Mesenteric fat pad (tissue), 1 donor: ENCODE results near the gene ADGRA1. TPM values are rescaled to one million over a fixed set of nuclear protein-coding genes. Genes with fewer than 3 reads are reported as not detected.
"Not testable (repeated sequence)": the region's sequence is repeated elsewhere in the genome, so short reads cannot be mapped to it uniquely, and the experiment has no call there.

Experiments
- DNase-seq: peaks from one replicate; pipeline ENCODE4 v3.0.0-alpha.2; 2020; ENCODE audit warnings: low spot score
- long read RNA-seq: library from polyadenylated mRNA; unstranded; transcript quantifications from one replicate; pipeline ENCODE4 v2.0.0, GENCODE V29; 2020
- total RNA-seq: library from RNA; stranded (reverse); fragmentation: NEBNext Ultra II Directional; extraction: Animal tissue kit (Norgen Biotek cat#: 25700); gene quantifications from one replicate; pipeline ENCODE4 v1.2.1, GENCODE V29; 2021
- donor health status: DM: yes; HTN: yes; CAD: no.

ADGRA1 gene, protein sequence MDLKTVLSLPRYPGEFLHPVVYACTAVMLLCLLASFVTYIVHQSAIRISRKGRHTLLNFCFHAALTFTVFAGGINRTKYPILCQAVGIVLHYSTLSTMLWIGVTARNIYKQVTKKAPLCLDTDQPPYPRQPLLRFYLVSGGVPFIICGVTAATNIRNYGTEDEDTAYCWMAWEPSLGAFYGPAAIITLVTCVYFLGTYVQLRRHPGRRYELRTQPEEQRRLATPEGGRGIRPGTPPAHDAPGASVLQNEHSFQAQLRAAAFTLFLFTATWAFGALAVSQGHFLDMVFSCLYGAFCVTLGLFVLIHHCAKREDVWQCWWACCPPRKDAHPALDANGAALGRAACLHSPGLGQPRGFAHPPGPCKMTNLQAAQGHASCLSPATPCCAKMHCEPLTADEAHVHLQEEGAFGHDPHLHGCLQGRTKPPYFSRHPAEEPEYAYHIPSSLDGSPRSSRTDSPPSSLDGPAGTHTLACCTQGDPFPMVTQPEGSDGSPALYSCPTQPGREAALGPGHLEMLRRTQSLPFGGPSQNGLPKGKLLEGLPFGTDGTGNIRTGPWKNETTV
- not detected for total RNA-seq
- long read RNA-seq = 0 reads

DNA sequence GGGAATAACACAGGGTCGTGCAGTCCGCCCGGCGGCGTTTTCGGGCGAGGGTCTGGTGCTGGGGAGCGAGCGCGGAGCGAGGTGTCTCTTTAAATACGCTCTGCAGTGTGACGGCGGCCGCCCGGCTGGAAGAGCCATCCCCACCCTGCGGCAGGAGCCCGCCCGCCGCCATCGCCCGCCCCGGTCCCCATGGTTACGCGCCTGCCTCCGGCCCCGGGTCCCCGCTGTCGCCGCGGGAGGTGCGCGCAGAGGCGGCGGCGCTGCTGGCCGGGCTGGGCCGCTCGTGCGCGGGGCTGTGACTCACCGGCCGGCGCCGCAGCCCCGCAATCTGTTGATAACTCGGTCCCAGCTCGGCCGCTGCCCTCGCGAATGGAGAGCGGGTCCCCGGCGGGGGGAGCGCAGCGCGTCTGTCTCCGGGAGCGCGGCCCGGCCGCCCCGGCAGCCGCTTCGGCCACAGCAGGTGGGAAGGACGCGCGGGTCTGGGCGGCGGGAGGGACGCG, at the start of gene ADGRA1:
Gene ADGRA1, plus strand, starts transcription at position 246 of the 500 bp plus-strand sequence. CDS start 986 bp downstream, outside the sequence.
- no peak for DNase-seq

DNA sequence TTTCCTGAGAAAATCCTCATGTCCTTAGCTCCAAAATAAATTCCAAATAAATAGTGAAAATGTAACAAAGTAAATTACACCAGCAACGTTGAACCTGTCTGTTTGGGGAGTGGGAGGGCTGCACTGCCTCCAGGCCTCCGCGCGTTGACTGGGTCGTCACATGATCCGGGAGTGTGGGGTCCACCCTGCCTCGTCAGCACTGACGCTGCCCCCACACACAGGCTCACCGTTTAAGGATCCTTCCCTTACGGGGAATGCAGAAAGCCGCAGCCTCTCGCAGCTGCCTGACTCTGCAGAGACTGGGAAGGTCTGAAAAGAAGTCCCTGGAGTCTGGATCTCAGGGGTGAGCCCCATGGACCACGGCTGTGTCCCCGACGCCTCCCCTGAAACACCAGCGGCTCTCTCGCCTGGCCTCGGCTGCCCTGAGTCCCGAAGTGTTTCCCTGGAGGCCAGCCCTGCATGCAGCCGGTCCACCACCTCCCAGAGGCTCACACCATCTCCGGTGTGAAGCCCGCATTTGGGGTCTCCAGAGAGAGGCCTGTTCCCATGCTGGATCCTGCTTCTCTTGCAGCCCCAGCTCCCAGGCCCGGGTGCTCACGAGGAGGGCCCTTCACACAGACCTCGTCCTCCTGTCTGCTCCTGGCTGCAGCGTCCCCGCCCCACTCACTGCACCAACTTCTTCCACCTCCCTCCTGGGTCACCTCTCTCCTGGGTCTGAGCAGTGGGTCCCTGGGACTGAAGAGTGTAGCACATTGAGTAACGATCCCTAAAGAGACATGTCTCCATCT, 49.5 kb upstream of the ADGRA1 start:
- DNase-seq = no peak

DNA sequence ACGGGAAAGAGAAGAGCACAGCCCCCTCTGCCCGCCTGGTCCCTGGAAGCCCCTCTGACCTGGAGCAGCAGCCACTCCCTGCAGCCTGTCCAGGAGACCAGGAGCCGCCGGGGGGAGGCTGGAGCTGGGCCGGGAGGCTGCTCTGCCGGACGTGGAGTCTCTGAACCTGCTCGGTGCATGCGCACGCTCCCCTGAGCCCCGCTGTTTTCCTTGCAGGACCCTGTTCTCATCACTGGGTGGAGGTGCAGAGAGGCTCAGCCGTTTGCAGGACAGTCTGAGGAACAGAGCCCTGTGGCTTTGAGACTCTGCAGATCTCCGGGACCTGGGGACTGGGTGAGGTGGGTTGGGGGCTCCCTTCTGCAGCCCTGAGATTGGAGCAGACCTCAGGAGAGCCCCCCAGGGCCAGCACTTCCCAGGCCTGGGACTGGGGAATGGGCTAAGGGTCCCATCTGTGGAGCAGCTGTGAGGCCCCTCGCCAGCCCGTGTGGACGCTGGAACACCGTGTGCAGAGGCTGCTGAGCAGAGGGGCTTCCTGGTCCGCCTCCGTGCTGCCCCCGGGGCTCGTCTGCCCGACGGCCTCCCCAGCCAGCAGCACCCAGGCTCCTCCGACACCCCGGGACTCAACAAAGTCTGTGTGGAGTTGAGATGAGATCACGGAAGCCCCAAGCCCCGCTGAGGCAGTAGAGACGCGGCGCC, 48.5 kb upstream of the ADGRA1 start:
- DNase-seq = no peak

DNA sequence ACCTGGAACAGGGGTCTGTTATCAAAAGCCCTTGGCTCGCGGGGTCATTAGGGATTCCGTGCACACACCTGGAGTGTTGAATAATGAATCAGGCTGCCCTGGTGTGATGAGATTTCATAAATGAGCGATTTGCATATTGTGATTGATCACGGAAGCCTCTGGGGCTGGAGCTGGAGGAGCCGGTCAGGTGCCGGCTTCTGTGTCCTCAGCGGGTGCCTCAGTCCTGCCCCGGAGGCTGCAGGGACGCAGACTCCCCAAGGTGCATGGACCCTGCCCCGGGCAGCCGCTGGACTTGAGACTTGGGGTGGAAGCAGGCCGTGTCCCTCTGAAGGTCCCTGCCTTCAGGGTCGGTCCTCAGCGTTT, 47.9 kb upstream of the ADGRA1 start:
- no peak for DNase-seq

DNA sequence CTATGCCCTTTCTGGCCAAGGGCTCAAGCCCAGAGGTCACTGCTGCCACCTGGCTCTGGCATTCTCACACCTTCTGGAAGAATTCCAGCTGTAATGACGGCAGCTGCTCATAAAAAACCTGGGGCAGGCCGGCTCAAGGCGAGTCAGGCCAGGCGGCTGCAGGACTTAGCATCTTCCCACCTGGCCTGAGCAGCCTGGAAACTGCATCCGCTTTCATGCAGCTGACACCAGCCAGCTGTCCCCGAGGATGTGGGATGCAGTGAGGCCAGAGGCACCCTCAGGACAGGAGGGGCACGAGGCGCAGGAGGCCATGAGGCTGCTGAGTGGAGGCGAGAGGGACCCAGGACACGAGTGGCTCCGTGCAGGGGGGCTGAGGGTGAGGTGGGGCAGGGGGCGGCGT, 47.5 kb upstream of the ADGRA1 start:
- no peak for DNase-seq

DNA sequence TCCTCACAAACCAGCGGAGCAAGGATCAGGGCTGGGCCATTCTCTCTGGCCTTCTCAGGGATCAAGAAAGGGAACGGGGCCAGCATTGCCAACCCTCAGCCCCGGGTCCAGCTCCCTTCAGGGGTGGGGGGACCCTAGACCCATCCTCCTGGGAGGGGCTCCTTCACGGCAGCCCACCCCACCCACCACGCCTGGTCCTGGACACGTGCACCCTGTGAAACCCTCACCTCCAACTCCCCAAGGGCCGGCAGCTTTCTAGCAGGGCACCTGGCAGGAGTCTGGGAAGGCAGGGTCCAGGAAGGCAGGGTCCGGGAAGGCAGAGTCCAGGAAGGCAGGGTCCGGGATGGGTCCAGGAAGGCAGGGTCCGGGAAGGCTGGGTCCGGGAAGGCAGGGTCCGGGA, 46.6 kb upstream of the ADGRA1 start:
- DNase-seq = no peak

DNA sequence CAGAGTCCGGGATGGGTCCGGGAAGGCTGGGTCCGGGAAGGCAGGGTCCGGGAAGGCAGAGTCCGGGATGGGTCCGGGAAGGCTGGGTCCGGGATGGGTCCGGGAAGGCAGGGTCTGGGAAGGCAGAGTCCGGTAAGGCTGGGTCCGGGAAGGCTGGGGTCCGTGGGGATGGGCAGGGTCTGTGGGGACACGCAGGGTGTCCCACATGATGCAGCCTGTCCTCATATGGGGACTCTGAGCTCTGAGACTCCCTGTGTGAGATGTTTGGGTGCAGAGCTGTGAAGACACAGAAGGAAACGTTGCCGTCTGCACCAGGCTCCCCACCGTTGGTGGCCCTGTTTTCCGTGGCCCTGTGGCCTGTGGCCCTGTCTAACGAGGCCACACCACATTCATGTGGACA, 45.7 kb upstream of the ADGRA1 start:
- DNase-seq = no peak

DNA sequence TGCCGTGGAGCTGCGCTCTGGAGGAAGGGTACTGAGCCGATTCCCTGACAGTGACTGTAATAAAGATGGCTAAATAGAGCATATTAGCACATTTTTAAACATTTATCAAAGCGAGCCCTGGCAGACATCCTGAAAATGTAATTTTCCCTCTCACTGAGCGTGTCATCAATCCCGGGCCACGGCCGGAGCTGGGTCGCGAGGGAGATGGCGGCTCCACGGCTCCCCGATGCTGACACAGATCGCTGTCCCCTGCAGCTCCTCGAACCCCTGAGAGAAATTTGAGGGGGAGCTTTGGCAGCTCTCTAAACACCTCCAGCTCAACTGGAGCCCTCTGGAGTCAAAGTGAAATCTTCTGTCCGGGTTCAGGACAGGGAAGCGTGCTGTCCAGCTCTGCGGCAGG, 44.9 kb upstream of the ADGRA1 start:
- DNase-seq = no peak

DNA sequence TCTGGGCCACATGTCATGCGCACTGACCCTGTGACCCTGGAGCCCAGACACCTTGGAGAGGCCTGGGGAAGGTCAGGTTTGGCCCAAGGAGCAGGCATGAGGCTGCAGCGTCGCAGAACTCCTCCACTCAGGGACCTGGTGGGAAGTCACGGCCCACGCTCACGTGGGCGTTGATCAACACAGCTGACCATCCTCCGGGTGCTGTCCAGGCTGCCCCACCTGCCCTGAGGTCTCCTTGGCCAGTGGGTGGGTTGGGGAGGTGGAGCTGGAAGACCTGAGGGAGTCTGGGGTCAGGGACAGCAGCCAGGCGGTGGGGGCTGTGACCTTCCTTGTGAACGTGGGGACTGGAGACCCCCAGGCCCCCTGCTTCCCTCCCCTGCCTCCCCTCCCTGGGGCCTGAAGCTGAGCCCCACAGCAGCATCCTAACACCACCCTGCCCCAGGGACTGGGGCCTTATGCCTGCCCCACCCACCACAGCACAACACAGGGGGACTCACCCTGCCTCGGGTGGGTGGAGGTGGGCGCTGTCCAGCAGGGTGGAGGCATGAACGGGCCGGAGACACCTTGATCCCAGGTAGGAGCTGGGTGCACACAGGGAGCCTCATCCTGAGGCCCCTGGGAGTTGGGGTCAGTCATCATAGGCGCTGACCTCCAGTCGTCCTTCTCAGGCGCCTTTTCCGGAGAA, 44.0 kb upstream of the ADGRA1 start:
- no peak for DNase-seq

DNA sequence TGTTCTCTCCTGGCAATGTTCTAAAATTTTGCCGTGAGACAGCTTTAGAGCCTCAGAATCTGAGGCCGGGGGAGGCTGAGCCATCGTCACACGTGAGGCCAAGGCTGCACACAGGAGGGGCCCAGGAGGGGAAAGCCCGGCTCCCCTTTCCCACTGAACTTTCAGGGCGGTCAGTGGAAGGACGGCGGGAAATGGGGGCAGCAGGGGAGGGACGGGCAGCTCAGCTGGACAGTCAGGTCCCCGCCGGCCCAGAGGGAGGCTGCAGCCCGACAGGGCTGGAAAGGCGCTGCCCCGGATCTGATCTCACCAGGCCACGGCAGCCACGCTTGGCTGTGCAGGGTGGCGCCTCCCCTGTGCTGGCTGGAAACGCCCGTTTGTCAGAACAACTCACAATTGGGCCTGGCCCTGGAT, 43.3 kb upstream of the ADGRA1 start:
- DNase-seq = no peak

DNA sequence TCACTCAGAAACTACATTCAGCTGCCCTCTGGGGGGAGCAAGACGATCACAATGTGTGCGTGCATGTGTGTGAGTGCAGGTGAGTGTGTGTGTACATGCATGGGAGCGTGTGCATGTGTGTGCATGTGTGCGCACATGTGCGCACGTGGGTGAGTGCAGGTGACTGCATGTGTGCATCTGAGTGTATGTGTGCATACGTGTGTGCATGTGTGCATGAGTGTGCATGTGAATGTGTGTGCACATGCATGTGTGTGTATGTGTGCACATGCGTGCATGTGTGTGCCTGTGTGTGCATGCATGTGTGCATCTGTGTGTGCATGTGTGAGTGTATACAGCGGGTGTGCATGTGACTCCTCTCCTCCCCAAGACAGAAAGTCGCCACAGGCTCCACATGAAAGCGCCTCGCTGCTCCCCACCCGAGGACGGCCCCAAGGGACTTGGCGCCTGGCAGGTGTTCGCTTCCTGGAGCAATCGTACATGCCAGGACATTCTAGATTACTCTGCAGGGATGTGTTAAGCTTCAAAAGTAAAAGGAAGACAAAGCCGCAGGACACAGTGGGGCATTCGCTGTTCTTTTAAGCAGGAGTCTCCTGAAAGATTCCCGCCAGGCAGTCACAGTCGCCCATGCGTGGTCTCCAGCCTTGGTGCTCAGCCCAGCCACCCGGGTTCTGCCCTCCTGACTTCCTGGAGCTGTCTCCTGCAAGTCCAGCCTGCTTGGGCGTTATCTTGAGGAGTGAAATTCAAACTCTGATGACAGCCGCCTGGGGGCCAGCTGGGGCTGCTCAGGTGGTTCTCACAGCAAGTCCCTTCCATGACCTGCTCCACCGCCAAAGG, 42.0 kb upstream of the ADGRA1 start:
- DNase-seq = no peak

DNA sequence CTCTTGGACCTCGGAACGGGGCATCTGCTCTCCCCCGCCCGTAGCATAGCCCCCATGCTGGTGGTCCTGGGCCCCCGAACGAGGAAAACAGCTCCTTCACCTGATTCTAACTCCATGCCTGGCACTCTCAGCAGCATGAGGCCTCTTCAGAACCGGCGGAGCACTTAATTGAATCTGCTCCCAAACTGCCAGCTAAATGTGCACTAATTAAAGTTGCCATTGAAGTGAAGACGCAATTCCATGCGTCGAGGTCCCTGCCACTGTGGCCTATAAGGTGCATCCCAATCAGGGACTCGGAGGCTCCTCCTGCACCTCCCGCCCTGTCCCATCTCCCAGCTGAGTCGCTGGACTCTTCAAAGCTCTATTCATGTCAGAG, 41.3 kb upstream of the ADGRA1 start:
- DNase-seq = no peak

DNA sequence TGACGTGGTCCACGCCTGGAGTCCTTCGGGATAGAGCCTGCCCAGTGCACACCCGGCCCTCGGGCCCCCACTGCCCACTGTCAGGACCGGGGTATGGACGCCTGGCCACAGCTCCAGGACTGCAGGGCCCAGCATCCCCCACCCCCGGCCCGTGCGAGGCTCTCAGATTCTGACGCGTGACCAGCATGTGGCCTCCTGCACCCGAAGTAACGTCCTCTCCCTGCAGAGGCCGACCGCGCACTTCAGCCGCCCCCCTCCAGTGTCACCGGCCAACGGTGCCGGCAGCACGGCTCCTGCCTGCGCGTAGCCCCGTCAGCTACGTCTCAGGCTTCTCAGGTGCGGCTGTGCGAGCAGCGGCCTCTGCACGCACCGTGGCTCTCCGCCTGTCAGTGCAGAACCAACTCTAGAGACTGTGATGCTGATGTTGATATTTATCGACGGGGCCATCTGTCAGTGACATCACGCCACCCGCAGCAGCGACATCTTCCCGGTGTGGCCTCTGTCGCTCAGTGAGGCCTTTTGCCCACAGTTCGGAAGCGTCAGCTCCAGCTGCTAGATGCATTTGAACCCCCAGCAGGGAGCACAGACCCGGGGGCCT, 40.1 kb upstream of the ADGRA1 start:
- DNase-seq = no peak

DNA sequence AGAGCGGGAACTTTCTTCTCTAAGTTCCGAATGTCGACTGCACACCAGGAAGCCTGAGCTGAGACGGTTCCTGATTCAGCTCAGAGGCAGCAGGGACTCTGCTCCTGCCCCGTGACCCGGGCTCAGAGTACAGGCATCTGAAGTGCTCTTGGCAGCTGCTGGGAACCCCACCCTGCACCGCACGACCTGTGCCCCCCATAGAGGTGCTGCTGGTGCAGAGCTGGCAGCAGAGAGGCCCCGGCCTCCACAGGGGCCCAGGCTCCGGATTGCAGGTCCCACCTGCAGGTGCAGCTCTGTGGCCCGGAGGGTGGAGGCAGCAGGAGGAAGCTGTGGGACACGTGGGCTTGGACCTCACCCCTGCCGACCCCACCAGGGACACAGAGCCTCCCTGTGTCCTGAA, 39.5 kb upstream of the ADGRA1 start:
- DNase-seq = no peak

DNA sequence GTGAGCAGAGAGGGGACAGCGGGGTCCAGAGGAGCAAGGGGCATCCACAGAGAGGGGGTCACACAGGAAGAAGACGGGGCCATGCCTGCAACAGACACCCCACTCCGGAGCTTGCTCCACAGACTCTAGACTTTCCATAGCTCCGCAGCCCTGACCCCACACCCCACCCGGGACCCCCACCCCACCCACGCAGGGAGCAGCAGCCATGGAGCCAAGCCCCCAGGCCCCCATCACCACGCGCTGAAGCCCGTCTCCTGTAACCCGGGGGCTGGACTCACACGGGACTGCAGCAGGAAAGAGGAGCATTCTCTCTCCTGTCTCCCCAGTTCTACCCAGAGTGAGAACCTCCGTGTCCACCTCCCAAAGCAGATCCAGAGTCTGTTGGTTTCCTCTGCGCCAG, 38.8 kb upstream of the ADGRA1 start:
- DNase-seq = no peak

DNA sequence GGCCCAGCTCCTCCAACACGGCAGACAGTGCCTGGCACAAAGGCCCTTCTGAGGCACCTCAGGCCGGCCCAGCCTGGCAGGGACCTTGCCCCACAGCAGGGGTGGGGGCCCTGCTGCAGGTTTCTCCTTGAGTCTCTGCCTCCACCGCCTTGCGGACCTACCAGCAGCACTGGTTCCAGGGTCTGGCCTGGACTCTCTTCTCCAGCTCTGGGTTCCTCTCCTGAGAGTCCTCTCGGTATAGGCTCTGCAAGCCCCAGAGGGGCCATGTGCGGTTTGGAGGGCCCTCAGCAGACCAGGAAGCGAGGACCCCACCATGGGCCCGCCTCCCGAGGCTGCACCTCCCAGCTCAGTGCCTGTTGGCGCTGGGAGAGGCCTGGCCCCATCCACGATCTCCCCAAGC, 38.1 kb upstream of the ADGRA1 start:
- no peak for DNase-seq

DNA sequence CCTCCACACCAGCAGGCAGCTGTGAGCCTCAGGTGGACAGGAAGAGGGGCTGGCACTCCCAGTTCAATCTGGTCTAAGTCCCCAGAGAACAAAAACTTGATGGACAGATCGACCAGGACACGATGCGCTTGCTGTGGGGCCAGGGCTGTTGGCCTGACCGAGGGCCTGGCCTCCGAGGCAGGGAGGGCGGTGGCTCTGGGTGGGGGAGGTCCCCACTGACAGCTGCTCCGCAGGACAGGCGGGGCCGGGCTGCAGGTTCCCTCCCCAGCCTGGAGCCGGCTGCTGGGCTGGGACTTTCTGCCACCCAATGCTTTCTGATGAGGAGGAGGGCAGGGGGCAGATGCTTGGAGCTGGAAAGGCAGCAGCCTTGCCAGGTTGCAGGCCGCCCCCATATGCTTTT, 37.4 kb upstream of the ADGRA1 start:
- no peak for DNase-seq

DNA sequence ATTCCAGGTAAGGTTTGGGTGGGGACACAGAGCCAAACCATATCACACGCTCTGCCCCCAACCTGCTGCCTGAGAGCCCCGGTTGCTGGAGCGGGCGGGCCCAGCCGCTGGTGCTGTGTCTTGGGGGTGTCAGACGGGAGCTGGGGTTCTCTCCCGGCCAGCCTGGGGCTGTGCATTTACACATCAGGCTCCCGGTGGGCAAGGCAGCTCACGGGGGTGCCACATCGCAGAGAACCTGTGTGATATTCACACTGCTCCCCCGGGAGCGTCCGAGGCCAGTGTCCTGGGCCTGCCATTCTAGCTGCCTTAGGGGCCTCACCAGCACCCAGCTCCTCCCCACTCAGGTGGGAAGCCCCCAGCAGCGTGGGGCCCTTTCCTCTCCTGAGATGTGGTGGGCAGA, 35.6 kb upstream of the ADGRA1 start:
- DNase-seq = no peak

DNA sequence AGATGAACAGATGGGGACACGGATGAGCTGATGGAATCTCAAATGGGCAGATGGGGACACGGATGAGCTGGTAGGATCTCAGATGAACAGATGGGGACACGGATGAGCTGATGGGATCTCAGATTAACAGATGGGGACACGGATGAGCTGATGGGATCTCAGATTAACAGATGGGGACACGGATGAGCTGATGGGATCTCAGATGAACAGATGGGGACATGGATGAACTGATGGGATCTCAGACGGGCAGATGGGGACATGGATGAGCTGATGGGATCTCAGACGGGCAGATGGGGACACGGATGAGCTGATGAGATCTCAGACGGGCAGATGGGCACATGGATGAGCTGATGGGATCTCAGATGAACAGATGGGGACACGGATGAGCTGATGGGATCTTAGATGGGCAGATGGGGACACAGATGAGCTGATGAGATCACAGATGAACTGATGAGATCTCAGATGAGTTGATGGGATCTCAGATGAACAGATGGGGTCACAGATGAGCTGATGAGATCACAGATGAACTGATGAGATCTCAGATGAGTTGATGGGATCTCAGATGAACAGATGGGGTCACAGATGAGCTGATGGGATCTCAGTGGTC, 34.1 kb upstream of the ADGRA1 start:
- DNase-seq = not testable (repeated sequence)
